Skeletal muscle cell (primary cell): Measurements from ENCODE around the gene FAM149A.
A peak's percentile ranks its signal among the peaks of the same experiment; 100 is the strongest.

Source experiments
- DNase-seq: peaks from one replicate; pipeline ENCODE4 v3.0.0-alpha.2; 2010; ENCODE audit warnings: low read depth
- H3K4me3 ChIP-seq: 2 replicates; pipeline ENCODE4 v1.5.1; 2011; ENCODE audit warnings: low read depth, mild to moderate bottlenecking, control low read depth, low read length, moderate library complexity

The FAM149A gene

GRCh38 chr4:186193851-186194250 is 89.3 kb downstream of the FAM149A start:
- DNase-seq = no peak
- no peak overlapping the region for H3K4me3 ChIP-seq

GRCh38 chr4:186196063-186196462 is 91.6 kb downstream of the FAM149A start:
- no peak overlapping the region for H3K4me3 ChIP-seq
- no peak for DNase-seq

GRCh38 chr4:186200516-186200915 is 96.0 kb downstream of the FAM149A start:
- H3K4me3 ChIP-seq = no peak overlapping the region
- no peak for DNase-seq

- no peak for DNase-seq
- H3K4me3 ChIP-seq = no peak overlapping the region
Observed at GRCh38 chr4:186201010-186201409, 96.5 kb downstream of the FAM149A start.

- H3K4me3 ChIP-seq = no peak overlapping the region
- no peak for DNase-seq
Observed at GRCh38 chr4:186201535-186202230, 97.2 kb downstream of the FAM149A start.

- no peak overlapping the region for H3K4me3 ChIP-seq
- no peak for DNase-seq
Observed at GRCh38 chr4:186202490-186203140, 98.1 kb downstream of the FAM149A start.

GRCh38 chr4:186203406-186203805 is 98.9 kb downstream of the FAM149A start:
- H3K4me3 ChIP-seq = no peak overlapping the region
- DNase-seq = no peak

GRCh38 chr4:186204103-186204559 is 99.6 kb downstream of the FAM149A start:
- peak; percentile 31 for DNase-seq
- H3K4me3 ChIP-seq = peak overlapping the region; percentile 43

GRCh38 chr4:186204686-186205085 is 100.2 kb downstream of the FAM149A start:
- no peak for DNase-seq
- peak overlapping the region; percentile 43 for H3K4me3 ChIP-seq

- H3K4me3 ChIP-seq = no peak overlapping the region
- no peak for DNase-seq
Observed at GRCh38 chr4:186205156-186205555, 100.7 kb downstream of the FAM149A start.

GRCh38 chr4:186216465-186217024 is 112.0 kb downstream of the FAM149A start:
- H3K4me3 ChIP-seq = no peak overlapping the region
- DNase-seq = no peak

GRCh38 chr4:186217733-186218293 is 113.3 kb downstream of the FAM149A start:
- no peak for DNase-seq
- H3K4me3 ChIP-seq = no peak overlapping the region

- no peak overlapping the region for H3K4me3 ChIP-seq
- DNase-seq = no peak
Observed at GRCh38 chr4:186221624-186222023, 117.1 kb downstream of the FAM149A start.
